Stimulated activated CD4-positive, alpha-beta T cell treated with anti-CD3 and anti-CD28 coated beads, TNF-alpha, amount 100 ng/mL, for 48 hours (primary cell): ENCODE results near the gene GATA3.

ENCODE experiments used
- DNase-seq, 3 donors: peaks; one replicate each; pipeline ENCODE4 v3.0.0-alpha.2; 2020; ENCODE audit warnings: low read depth in 3 of 3

GATA3 gene

GRCh38 chr10:8064436-8064835 lies 9.9 kb downstream of the GATA3 start:
- no peak for DNase-seq

- no peak for DNase-seq
Measured at GRCh38 chr10:8065651-8066050, 11.2 kb downstream of the GATA3 start.

GRCh38 chr10:8066124-8066523 lies 11.6 kb downstream of the GATA3 start:
- DNase-seq: no peak

GRCh38 chr10:8066797-8067196 lies 12.3 kb downstream of the GATA3 start:
- no peak for DNase-seq

- DNase-seq: no peak
Measured at GRCh38 chr10:8069108-8069507, 14.6 kb downstream of the GATA3 start.

- no peak for DNase-seq
Measured at GRCh38 chr10:8069627-8070026, 15.1 kb downstream of the GATA3 start.

GRCh38 chr10:8070440-8070839 lies 16.0 kb downstream of the GATA3 start:
- DNase-seq: no peak

- no peak for DNase-seq
Measured at GRCh38 chr10:8071006-8071405, 16.5 kb downstream of the GATA3 start.

- no peak for DNase-seq
Measured at GRCh38 chr10:8071666-8072065, 17.2 kb downstream of the GATA3 start.

- DNase-seq: no peak
Measured at GRCh38 chr10:8072211-8072610, 17.7 kb downstream of the GATA3 start.

GRCh38 chr10:8073691-8074416 lies 19.4 kb downstream of the GATA3 start:
- DNase-seq: no peak

GRCh38 chr10:8074881-8075280 lies 20.4 kb downstream of the GATA3 start:
- no peak for DNase-seq

- no peak for DNase-seq
Measured at GRCh38 chr10:8075282-8076260, 21.1 kb downstream of the GATA3 start.

- DNase-seq: no peak
Measured at GRCh38 chr10:8076933-8077332, 22.4 kb downstream of the GATA3 start.

- DNase-seq: no peak
Measured at GRCh38 chr10:8078027-8078426, 23.5 kb downstream of the GATA3 start.

GRCh38 chr10:8079126-8079525 lies 24.6 kb downstream of the GATA3 start:
- no peak for DNase-seq

- DNase-seq: no peak
Measured at GRCh38 chr10:8084799-8085198, 30.3 kb downstream of the GATA3 start.

GRCh38 chr10:8085251-8085650 lies 30.8 kb downstream of the GATA3 start:
- DNase-seq: no peak

- DNase-seq: no peak
Measured at GRCh38 chr10:8086315-8086714, 31.8 kb downstream of the GATA3 start.

- DNase-seq: no peak
Measured at GRCh38 chr10:8088504-8088903, 34.0 kb downstream of the GATA3 start.

- no peak for DNase-seq
Measured at GRCh38 chr10:8092428-8092827, 37.9 kb downstream of the GATA3 start.

GRCh38 chr10:8095959-8096358 lies 41.5 kb downstream of the GATA3 start:
- peak in 1 of 3 donors; percentile 20 for DNase-seq

- DNase-seq: no peak
Measured at GRCh38 chr10:8096931-8097330, 42.4 kb downstream of the GATA3 start.
